HepG2 (cell line): ENCODE measurements around the gene HCLS1. TPM values are rescaled to one million over a fixed set of nuclear protein-coding genes. Genes with fewer than 3 reads are reported as not detected.

Experiments
- ATAC-seq: fragments of 200-7000 bp; cut with Tn5 transposase; 3 replicates; pipeline ENCODE4 v1.9.1; 2020; ENCODE audit warnings: mild to moderate bottlenecking, moderate library complexity
- BruUV-seq: library from RNA; stranded (reverse); fragments of 400-500 nt; replicated peaks from 2 replicates; lab custom pipeline; 2021; lab: Mats Ljungman, UMichigan
- CTCF ChIA-PET: fragments of 300-600 bp; formaldehyde crosslinking; extraction: SDS; loops from one replicate; lab custom pipeline; 2021; ENCODE audit warnings: low total read pairs, inconsistent platforms, low intra/inter-chr PET ratio; lab: Yijun Ruan, JAX
- POLR2A ChIA-PET: fragments of 350-600 bp; sonication (Branson Sonifier 250); formaldehyde crosslinking; loops from one replicate; lab custom pipeline; 2020; ENCODE audit warnings: antibody characterized with exemption, inconsistent platforms; lab: Yijun Ruan, JAX
- DNase-seq: peaks from one replicate; pipeline ENCODE4 v3.0.0-alpha.2; 2015; ENCODE audit warnings: low spot score
- FAIRE-seq: peaks from 3 replicates; lab custom pipeline; 2011; peaks lifted over from hg19 to GRCh38; lab: Jason Lieb, UNC
- H2AFZ ChIP-seq: one replicate; pipeline ENCODE4 v1.6.1; 2011; ENCODE audit warnings: low read length, inconsistent platforms
- H3K27ac ChIP-seq: fragments of 300-600 bp; 3 replicates; pipeline ENCODE4 v1.8.0; 2011; ENCODE audit warnings: mixed run types, mild to moderate bottlenecking, mixed read lengths, low read length, inconsistent platforms; ENCODE audit not compliant: insufficient read depth; ENCODE audit errors: extremely low read length
- H3K27me3 ChIP-seq, 2 experiments: fragments of 200-600 bp in 1 of 2; 2 replicates in 1 of 2; 3 replicates in 1 of 2; pipeline versions ENCODE4 v1.6.0 to v1.8.0; 2011; ENCODE audit warnings: low read length in 2 of 2, mild to moderate bottlenecking in 2 of 2, moderate library complexity in 2 of 2, inconsistent platforms in 1 of 2; ENCODE audit not compliant: insufficient read depth in 2 of 2, control insufficient read depth in 1 of 2
- H3K36me3 ChIP-seq, 2 experiments: fragments of 200-600 bp in 1 of 2; replicated peaks in 1 of 2; 2 replicates in 1 of 2; 3 replicates in 1 of 2; pipeline versions ENCODE4 v1.5.1 to v1.8.0; 2011; ENCODE audit warnings: low read length in 2 of 2, inconsistent platforms in 1 of 2; ENCODE audit not compliant: insufficient read depth in 2 of 2, control insufficient read depth in 1 of 2
- H3K4me1 ChIP-seq: 2 replicates; pipeline ENCODE4 v1.5.1; 2012; ENCODE audit warnings: low read length, inconsistent platforms; ENCODE audit not compliant: insufficient read depth
- H3K4me2 ChIP-seq: 2 replicates; pipeline ENCODE4 v1.6.0; 2011; ENCODE audit warnings: low read depth, low read length, inconsistent platforms
- H3K4me3 ChIP-seq, 3 experiments: fragments of 200-600 bp in 1 of 3; sonication (generic), shearing (Covaris generic) in 1 of 3; replicated peaks in 1 of 3; 2 replicates each; pipeline ENCODE4 v1.5.1; 2011 to 2016; ENCODE audit warnings: low read length in 3 of 3, inconsistent platforms in 2 of 3, low read depth in 2 of 3, mild to moderate bottlenecking in 2 of 3, control low read depth in 1 of 3, mixed read lengths in 1 of 3; ENCODE audit not compliant: insufficient read depth in 1 of 3
- H3K79me2 ChIP-seq: one replicate; pipeline ENCODE4 v1.6.1; 2011; ENCODE audit warnings: low read length, inconsistent platforms; ENCODE audit not compliant: insufficient read depth
- H3K9ac ChIP-seq: 2 replicates; pipeline ENCODE4 v1.6.0; 2011; ENCODE audit warnings: mild to moderate bottlenecking, low read depth, low read length, inconsistent platforms; ENCODE audit not compliant: insufficient read depth
- H3K9me3 ChIP-seq: 2 replicates; pipeline ENCODE4 v1.5.1; 2012; ENCODE audit warnings: mild to moderate bottlenecking, low read length
- H4K20me1 ChIP-seq: 2 replicates; pipeline ENCODE4 v1.6.0; 2011; ENCODE audit warnings: inconsistent platforms, mild to moderate bottlenecking, low read length, moderate library complexity; ENCODE audit not compliant: insufficient read depth
- ADNP ChIP-seq: sonication (generic); formaldehyde crosslinking; IDR thresholded peaks from 2 replicates; pipeline ENCODE4 v1.4.0; 2020; ENCODE audit warnings: missing genetic modification reagents
- BHLHE40 ChIP-seq: IDR thresholded peaks from 2 replicates; pipeline ENCODE4 v1.6.1; 2011; ENCODE audit warnings: low read length, improper control_type of control experiment
- HMG20B ChIP-seq: conservative IDR thresholded peaks from 2 replicates; pipeline ENCODE4 v1.6.1; 2016; ENCODE audit warnings: missing genetic modification reagents, missing compliant biosample characterization
- HNRNPK ChIP-seq: fragments of 200-400 bp; formaldehyde crosslinking; IDR thresholded peaks from 2 replicates; pipeline ENCODE4 v1.6.1; 2018; ENCODE audit warnings: low read length, low read depth, moderate library complexity, mild to moderate bottlenecking; ENCODE audit not compliant: poor library complexity, severe bottlenecking
- HOXA7 ChIP-seq: sonication (generic); formaldehyde crosslinking; IDR thresholded peaks from 2 replicates; pipeline ENCODE4 v1.8.1; 2022; ENCODE audit warnings: mild to moderate bottlenecking, missing genetic modification reagents, moderate library complexity
- MAFF ChIP-seq: IDR thresholded peaks from 2 replicates; pipeline ENCODE4 v1.6.1; 2011; ENCODE audit warnings: low read depth, low read length, improper control_type of control experiment
- MAFK ChIP-seq, 2 experiments: IDR thresholded peaks in 1 of 2; conservative IDR thresholded peaks in 1 of 2; 2 replicates each; pipeline ENCODE4 v1.6.1; 2011; ENCODE audit warnings: improper control_type of control experiment in 2 of 2, low read length in 2 of 2
- MEIS1 ChIP-seq: sonication (generic); formaldehyde crosslinking; IDR thresholded peaks from 2 replicates; pipeline ENCODE4 v1.9.0; 2021; ENCODE audit warnings: mild to moderate bottlenecking, missing genetic modification reagents, moderate library complexity, borderline replicate concordance
- NBN ChIP-seq: fragments of 450-650 bp; conservative IDR thresholded peaks from 2 replicates; pipeline ENCODE4 v1.6.1; 2017
- NFE2 ChIP-seq: sonication (generic); formaldehyde crosslinking; IDR thresholded peaks from 2 replicates; pipeline ENCODE4 v1.4.0; 2020; ENCODE audit warnings: missing genetic modification reagents
- NFE2L2 ChIP-seq: fragments of 150-350 bp; IDR thresholded peaks from 2 replicates; pipeline ENCODE4 v1.6.1; 2014; ENCODE audit warnings: low read length
- NFIB ChIP-seq: sonication (generic); formaldehyde crosslinking; IDR thresholded peaks from 2 replicates; pipeline ENCODE4 v1.9.0; 2021; ENCODE audit warnings: missing genetic modification reagents, mild to moderate bottlenecking, borderline replicate concordance
- NFYB ChIP-seq: sonication (generic); formaldehyde crosslinking; IDR thresholded peaks from 2 replicates; pipeline ENCODE4 v1.4.0; 2020; ENCODE audit warnings: missing genetic modification reagents
- SRSF1 ChIP-seq: fragments of 200-400 bp; formaldehyde crosslinking; optimal IDR thresholded peaks from 2 replicates; pipeline ENCODE3; 2017; ENCODE audit warnings: mild to moderate bottlenecking, low read depth, low read length, moderate library complexity
- ZBTB20 ChIP-seq: sonication (generic); formaldehyde crosslinking; IDR thresholded peaks from 2 replicates; pipeline ENCODE4 v1.8.1; 2023; ENCODE audit warnings: missing genetic modification reagents, low read depth, mild to moderate bottlenecking, borderline replicate concordance
- ZBTB33 ChIP-seq: sonication (generic); formaldehyde crosslinking; IDR thresholded peaks from 2 replicates; pipeline ENCODE4 v1.4.0; 2020; ENCODE audit warnings: missing genetic modification reagents
- ZNF180 ChIP-seq: sonication (generic); formaldehyde crosslinking; IDR thresholded peaks from 2 replicates; pipeline ENCODE4 v1.4.0; 2020; ENCODE audit warnings: low read depth, missing genetic modification reagents, borderline replicate concordance
- ZNF292 ChIP-seq: sonication (generic); formaldehyde crosslinking; IDR thresholded peaks from 2 replicates; pipeline ENCODE4 v1.8.1; 2022; ENCODE audit warnings: mild to moderate bottlenecking, low read depth, missing genetic modification reagents, borderline replicate concordance
- ZNF430 ChIP-seq: sonication (generic); formaldehyde crosslinking; IDR thresholded peaks from 2 replicates; pipeline ENCODE4 v1.9.0; 2021; ENCODE audit warnings: mild to moderate bottlenecking, missing genetic modification reagents
- ZNF557 ChIP-seq: sonication (generic); formaldehyde crosslinking; IDR thresholded peaks from 2 replicates; pipeline ENCODE4 v1.4.0; 2020; ENCODE audit warnings: missing genetic modification reagents
- ZNF629 ChIP-seq: sonication (generic); formaldehyde crosslinking; conservative IDR thresholded peaks from 2 replicates; pipeline ENCODE4 v1.5.0; 2020; ENCODE audit warnings: missing genetic modification reagents
- ZNF768 ChIP-seq: sonication (generic); formaldehyde crosslinking; IDR thresholded peaks from 2 replicates; pipeline ENCODE4 v1.4.0; 2020; ENCODE audit warnings: missing genetic modification reagents
- in situ Hi-C: cut with HindIII; loops from 2 replicates; pipeline ENCODE4 v1.10.0; 2017; ENCODE audit warnings: low pct_unique_long_range_greater_than_20kb; ENCODE audit not compliant: extremely low pct_ligation_motif_present
- intact Hi-C: fragments of 100-400 bp; cut with micrococcal nuclease; formaldehyde crosslinking; loops from one replicate; pipeline ENCODE4 v1.10.0; 2022; ENCODE audit not compliant: unreplicated experiment
- polyA plus RNA-seq, 8 experiments: library from polyadenylated mRNA; depleted of rRNA in 3 of 8; stranded (reverse) in 7 of 8; unstranded in 1 of 8; fragments of >200 nt; fragmentation: Illumina TruSeq in 4 of 8; extraction: Trizol in 4 of 8; gene quantifications; 2 replicates each; pipeline versions ENCODE4 v1.2.1 to v1.2.3, GENCODE V29; 2011 to 2016; ENCODE audit warnings: low read depth in 4 of 8, missing spikeins in 1 of 8, mixed read lengths in 1 of 8; ENCODE audit not compliant: insufficient read depth in 1 of 8
- total RNA-seq, 5 experiments: library from RNA; depleted of rRNA; stranded (reverse); fragments of >200 nt; fragmentation: Illumina TruSeq; extraction: Trizol; gene quantifications; 2 replicates each; pipeline ENCODE4 v1.2.3, GENCODE V29; 2016; ENCODE audit warnings: low read depth in 1 of 5

The HCLS1 gene
- total and polyA plus RNA-seq, 2 of the 13 experiments (the other 11 are each of a cell fraction or from before 2014, with no cell fraction given) = not detected

- no peaks in the 10 kb centered on the region for H4K20me1 ChIP-seq
- no TSS peak for BruUV-seq
- no peaks in the 10 kb centered on the region for H3K27me3 ChIP-seq
- POLR2A ChIA-PET = no interaction called here
- H3K36me3 ChIP-seq = no peaks in the 10 kb centered on the region
- CTCF ChIA-PET = no interaction called here
- TF ChIP-seq NFE2L2 (peak; percentile 94), MAFF (peak; percentile 92), NFE2 (CRISPR knock-in tag) (no peak), ZNF629 (CRISPR knock-in tag) (no peak), MAFK (conservative IDR thresholded peaks at IDR 0.05 in 1 of 2, IDR thresholded peaks at IDR 0.05 in 1 of 2; ENCODE audit: low read length in 2 of 2) (peak; percentile 92 to 95)
- no peak overlapping the region for H3K4me3 ChIP-seq
- in situ Hi-C loops = no loop called here
- intact Hi-C loops = no loop called here
- no peak overlapping the region for H2AFZ ChIP-seq
- DNase-seq = peak; percentile 15
- no peak overlapping the region for H3K4me2 ChIP-seq
- H3K9me3 ChIP-seq = no peaks in the 10 kb centered on the region
- H3K79me2 ChIP-seq = no peaks in the 10 kb centered on the region
- H3K9ac ChIP-seq = no peak overlapping the region
- no peak for FAIRE-seq
- H3K27ac ChIP-seq = no peak overlapping the region
- no peaks in the 10 kb centered on the region for H3K4me1 ChIP-seq
- ATAC-seq = no peak
Observed at GRCh38 chr3:121651684-121652083, 9.0 kb downstream of the HCLS1 start.

GRCh38 chr3:121649645-121650044, 11.1 kb downstream of the HCLS1 start:
- Histone ChIP-seq H3K4me1 (no peaks in the 10 kb centered on the region), H3K9ac (no peak overlapping the region), H4K20me1 (no peaks in the 10 kb centered on the region), H3K9me3 (no peaks in the 10 kb centered on the region), H3K36me3 (no peaks in the 10 kb centered on the region), H2AFZ (no peak overlapping the region), H3K4me3 (no peak overlapping the region), H3K27me3 (no peaks in the 10 kb centered on the region), H3K4me2 (no peak overlapping the region), H3K79me2 (no peaks in the 10 kb centered on the region), H3K27ac (no peak overlapping the region)
- CTCF ChIA-PET = no interaction called here
- BruUV-seq = no TSS peak
- in situ Hi-C loops (no loop called here), intact Hi-C loops (no loop called here)
- ATAC-seq (no peak), FAIRE-seq (no peak), DNase-seq (no peak)
- POLR2A ChIA-PET = no interaction called here
- TF ChIP-seq ADNP (CRISPR knock-in tag) (no peak), ZBTB20 (no peak), NFIB (no peak), ZNF557 (CRISPR knock-in tag) (no peak), NFYB (CRISPR knock-in tag) (no peak), ZNF768 (CRISPR knock-in tag) (no peak), ZBTB33 (CRISPR knock-in tag) (no peak), HNRNPK (no peak), HOXA7 (CRISPR knock-in tag) (no peak), BHLHE40 (no peak), SRSF1 (no peak), ZNF292 (CRISPR knock-in tag) (no peak), NBN (no peak), HMG20B (CRISPR knock-in tag) (no peak), ZNF430 (CRISPR knock-in tag) (no peak), ZNF180 (CRISPR knock-in tag) (no peak), MEIS1 (CRISPR knock-in tag) (no peak)
